ENCODE measurements around the gene IGF2. TPM values are rescaled to one million over a fixed set of nuclear protein-coding genes. Genes with fewer than 3 reads are reported as not detected.

The IGF2 gene
- total and polyA plus RNA-seq, 2 donors (not counting 3 experiments of a cell fraction or from before 2014, with no cell fraction given), result 5.7 to 21.0 TPM

GRCh38 chr11:2129699-2130366, 9.4 kb downstream of the IGF2 start:
- dilution Hi-C loops (cut with MboI; ENCODE audit: extremely low pct_ligation_motif_present, low sequenced_read_pairs), result no loop called here
- POLR2A ChIA-PET, result no interaction called here
- CTCF ChIA-PET, result interaction anchor here (0.6 kb wide), 1 partner anchor 18 kb away, joined by 3 read pairs; no protein-coding TSS in a partner anchor

More at GRCh38 chr11:2129699-2130366, 9.4 kb downstream of the IGF2 start:
- Histone ChIP-seq H3K4me1 (ENCODE audit: control insufficient read depth, extremely low read depth, insufficient read depth, low read length) (no peaks in the 10 kb centered on the region), H3K9me3 (replicated peaks; ENCODE audit: control insufficient read depth, insufficient read depth, low read length) (no peaks in the 10 kb centered on the region), H3K4me2 (ENCODE audit: insufficient read depth, low read length) (no peak overlapping the region), H3K79me2 (ENCODE audit: control insufficient read depth, insufficient read depth, low read length) (no peaks in the 10 kb centered on the region), H3K36me3 (ENCODE audit: control insufficient read depth in 2 of 2, extremely low read depth in 1 of 2, insufficient read depth in 2 of 2, low read length in 2 of 2) (no peaks in the 10 kb centered on the region), H3K9ac (replicated peaks; ENCODE audit: extremely low read depth, insufficient read depth, low read length) (no peak overlapping the region), H3K27me3 (ENCODE audit: control insufficient read depth in 2 of 2, insufficient read depth in 2 of 2, low read length in 2 of 2) (peaks cover 0 to 2% of the 10 kb centered on the region in 2 experiments), H3K4me3 (replicated peaks in 1 of 3; ENCODE audit: insufficient read depth in 1 of 3, low read depth in 1 of 3, low read length in 3 of 3) (no peak overlapping the region), H3K9me1 (replicated peaks; ENCODE audit: control insufficient read depth, extremely low read depth, insufficient read depth, low read length) (no peaks in the 10 kb centered on the region), H2AFZ (ENCODE audit: low read depth, low read length) (no peak overlapping the region), H4K20me1 (replicated peaks; ENCODE audit: control insufficient read depth, extremely low read depth, insufficient read depth, low read length) (no peaks in the 10 kb centered on the region), H3K27ac (ENCODE audit: insufficient read depth, low read depth, low read length) (no peak overlapping the region)
- DNase-seq (ENCODE audit: low read depth, low spot score) (no peak), FAIRE-seq (no peak)
- BruUV-seq (replicated peaks), result no TSS peak
- no peak for TF ChIP-seq GATA2 (IDR thresholded peaks at IDR 0.05; ENCODE audit: insufficient read depth, insufficient read length, low read depth, low read length)
- TF ChIP-seq CTCF (IDR thresholded peaks at IDR 0.05; ENCODE audit: extremely low read depth in 1 of 2, insufficient read depth in 1 of 2, low read depth in 1 of 2, low read length in 2 of 2), result no peak
- no peak for TF ChIP-seq JUN (IDR thresholded peaks at IDR 0.05; ENCODE audit: borderline replicate concordance, insufficient read depth, insufficient read length, low read depth)
- no peak for TF ChIP-seq MYC (IDR thresholded peaks at IDR 0.05; ENCODE audit: low read depth, low read length)
- no peak for TF ChIP-seq FOS (IDR thresholded peaks at IDR 0.05; ENCODE audit: borderline replicate concordance, insufficient read depth, low read length)
- TF ChIP-seq EZH2 (IDR thresholded peaks at IDR 0.05; ENCODE audit: borderline replicate concordance, low read depth, low read length, severe bottlenecking), result no peak
- no peak for TF ChIP-seq POLR2AphosphoS5 (IDR thresholded peaks at IDR 0.05; ENCODE audit: insufficient read depth, low read depth, low read length)
- no peak for TF ChIP-seq MAX (IDR thresholded peaks at IDR 0.05; ENCODE audit: insufficient read depth, insufficient read length)
- no peak for TF ChIP-seq POLR2A (IDR thresholded peaks at IDR 0.05; ENCODE audit: low read depth, low read length)
- intact Hi-C loops (cut with micrococcal nuclease), result no loop called here
